Hematopoietic multipotent progenitor cell treated with erythropoietin and hydrocortisone succinate and interleukin-3 and kit ligand, for 6 days (in vitro differentiated cells): ENCODE measurements around the gene KCNJ10.
A peak's percentile ranks its signal among the peaks of the same experiment; 100 is the strongest.
"Not testable (repeated sequence)": the region's sequence is repeated elsewhere in the genome, so short reads cannot be mapped to it uniquely, and the experiment has no call there.

Source experiments
- DNase-seq: peaks from one replicate; pipeline ENCODE4 v3.0.0-alpha.2; 2015

The KCNJ10 gene

DNA sequence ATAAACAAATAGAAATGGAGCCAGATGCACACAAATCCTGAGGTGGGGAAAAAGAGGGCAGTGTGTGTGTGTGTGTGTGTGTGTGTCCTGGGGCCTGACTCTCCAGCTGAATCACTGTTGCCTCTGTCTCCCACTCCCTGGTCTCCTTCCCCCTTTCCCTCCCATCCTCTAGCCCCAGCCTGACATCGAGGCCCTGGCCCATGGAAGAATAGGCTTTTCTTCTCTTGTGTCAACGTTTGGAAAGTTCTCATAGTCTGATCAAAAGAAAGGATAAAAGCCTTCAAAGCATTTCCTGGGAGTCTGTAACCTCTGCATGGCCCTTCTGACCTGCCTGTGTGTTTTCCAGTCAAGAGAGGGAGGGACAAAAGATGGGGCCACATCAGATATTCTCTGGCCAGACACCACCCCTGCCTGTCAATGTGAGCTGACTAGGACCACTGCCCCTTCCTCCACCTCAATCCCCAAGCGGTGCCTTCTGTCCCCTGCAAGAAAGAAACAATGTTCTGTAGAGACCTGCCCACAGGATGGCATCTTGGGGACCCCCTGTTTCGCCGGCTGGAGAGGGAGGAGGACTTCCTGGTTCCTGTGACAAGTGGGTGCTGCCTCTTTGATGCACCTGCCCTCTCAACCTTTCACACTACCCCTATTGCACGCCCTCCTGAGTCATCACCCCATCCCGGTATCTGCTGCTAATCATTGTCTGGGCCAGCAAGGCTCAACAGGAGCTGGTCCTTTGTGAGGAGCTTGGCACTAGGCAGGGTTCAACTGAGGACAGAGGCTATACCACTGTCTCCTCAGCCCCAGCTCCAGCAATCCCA, 16.2 kb downstream of the KCNJ10 start:
- DNase-seq: no peak

DNA sequence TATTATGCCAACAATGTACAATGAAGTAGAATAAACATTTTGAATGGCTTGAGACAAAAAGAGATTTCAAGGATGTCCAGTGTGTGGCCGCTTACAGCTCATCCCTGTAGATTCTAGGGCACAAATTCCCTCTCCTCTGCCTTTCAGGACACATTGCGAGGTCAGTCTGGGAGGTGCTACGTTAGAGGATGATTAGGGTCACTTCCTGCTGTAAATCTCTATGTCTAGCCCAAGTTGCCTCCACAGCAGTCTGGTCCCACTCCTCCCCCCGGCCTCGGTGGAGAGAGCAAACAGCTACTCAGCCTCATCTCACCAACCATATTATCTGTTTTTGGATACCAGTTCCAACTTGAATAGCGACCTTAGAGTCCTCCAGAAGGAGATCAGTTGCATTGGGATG, 17.0 kb downstream of the KCNJ10 start:
- no peak for DNase-seq

- DNase-seq: no peak
These were observed 19.3 kb downstream of the KCNJ10 start for GRCh38 chr1:160050619-160051018.

DNA sequence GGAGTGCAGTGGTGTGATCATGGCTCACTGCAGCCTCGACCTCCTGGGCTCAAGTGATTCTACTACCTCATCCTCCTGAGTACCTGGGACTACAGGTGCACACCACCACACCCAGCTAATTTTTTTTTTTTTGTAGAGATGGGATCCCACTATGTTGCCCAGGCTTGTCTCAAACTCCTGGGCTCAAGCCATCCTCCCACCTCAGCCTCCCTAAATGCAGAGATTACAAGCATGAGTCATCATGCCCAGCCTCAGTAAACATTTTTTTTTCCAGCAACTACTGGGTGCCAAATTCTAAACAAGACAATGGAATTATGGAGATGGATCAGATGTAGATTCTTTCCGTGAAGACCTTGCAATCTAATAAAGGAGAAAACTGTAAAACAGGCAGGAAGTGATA, 19.8 kb downstream of the KCNJ10 start:
- not testable (repeated sequence) for DNase-seq

DNA sequence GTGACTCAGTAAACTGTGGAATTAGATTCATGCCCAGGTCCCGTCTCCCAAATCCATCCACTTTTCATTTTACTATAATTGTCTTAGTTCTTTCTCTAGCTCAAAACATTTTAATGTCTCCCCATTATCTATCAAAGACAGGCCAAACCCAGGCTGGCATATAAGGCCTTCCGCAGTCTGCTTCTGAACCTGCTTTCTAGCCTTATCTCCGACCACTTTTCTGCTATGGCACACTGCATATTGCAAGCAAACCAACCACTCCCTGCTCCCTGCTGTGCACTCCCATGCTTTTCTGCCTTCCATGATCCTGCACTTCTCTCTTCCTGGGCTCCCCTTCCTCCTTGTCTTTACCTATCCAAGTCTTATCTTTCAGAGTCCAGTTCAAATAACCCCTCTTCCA, 20.9 kb downstream of the KCNJ10 start:
- peak; percentile 92 for DNase-seq

GRCh38 chr1:160048335-160048734, 21.6 kb downstream of the KCNJ10 start:
- no peak for DNase-seq

DNA sequence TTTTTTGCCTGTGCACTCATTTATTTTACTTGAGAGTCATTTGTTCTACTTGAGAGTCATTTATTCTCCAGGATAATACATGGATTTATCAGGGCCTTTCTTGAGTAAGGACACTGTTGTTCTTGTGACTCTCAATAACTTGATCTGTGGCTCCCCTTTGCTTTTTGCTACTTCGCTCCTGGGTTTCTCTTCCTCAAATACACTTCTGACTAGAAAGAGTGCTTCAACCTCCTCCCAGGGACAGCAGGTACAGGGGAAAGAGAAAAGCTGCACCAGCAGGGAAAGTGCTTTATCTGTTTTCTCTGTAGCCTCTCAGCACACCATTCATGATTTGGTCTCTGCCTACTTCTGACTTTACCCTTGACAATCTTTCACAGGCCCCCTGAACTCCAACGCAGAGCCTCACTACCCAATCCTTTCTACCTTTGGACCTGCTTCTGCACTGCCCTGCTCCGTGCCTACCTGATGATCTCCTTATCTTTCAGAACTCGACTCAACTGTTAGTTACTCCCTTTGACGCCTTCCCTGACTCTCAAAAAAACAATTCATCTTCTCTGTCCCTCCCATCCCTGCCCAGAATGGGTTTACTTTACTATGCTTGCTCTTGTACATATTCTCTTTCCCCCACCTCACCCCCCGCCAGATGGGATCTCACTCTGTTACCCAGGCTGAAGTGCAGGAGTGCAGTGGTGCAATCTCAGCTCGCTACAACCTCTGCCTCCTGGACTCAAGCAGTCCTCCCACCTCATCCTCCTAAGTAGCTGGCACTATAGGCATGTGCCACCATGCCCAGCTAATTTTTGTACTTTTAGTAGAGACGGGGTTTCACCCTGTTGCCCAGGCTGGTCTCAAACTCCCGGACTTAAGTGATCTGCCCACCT, 22.6 kb downstream of the KCNJ10 start:
- DNase-seq: no peak

- peak; percentile 98 for DNase-seq
These were observed 23.4 kb downstream of the KCNJ10 start for GRCh38 chr1:160046494-160047110.

DNA sequence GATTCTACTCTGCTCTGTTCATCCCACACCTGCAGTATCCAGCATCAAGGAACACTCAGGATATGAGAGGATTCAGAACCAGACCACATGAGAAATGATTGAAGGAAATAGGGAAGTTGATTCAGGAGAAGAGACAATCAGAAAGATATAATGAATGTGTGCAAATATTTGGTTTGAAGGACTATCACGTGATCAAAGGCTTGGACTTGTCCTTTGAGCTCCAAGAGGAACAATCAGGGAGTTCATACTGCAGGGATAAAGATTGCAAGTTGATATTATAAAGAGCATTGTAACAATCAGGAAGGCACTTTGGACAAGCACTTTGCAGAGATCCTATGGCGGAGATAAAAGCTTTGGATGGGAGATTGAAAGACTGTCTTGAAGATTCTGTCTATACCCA, 24.3 kb downstream of the KCNJ10 start:
- DNase-seq: no peak

DNA sequence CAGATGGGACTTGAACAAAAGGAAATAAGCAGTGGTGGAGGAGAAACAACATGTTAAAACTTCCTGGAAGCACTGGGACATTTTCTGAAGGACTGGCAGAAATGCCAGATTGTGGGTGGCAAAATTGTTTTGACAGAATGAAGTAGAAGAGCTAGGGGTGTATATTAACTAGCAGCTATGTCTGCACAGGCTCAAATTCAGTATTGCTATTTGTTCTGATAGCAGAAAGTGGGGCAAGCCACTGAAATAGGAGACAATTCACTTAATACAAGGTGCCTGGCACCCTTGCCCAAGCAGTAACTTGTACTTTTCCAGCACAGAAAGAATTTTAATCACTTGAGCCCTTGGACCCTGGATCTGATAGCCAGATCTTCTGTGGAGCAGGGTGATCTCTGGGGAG, 26.4 kb downstream of the KCNJ10 start:
- DNase-seq: no peak

- DNase-seq: no peak
These were observed 29.5 kb downstream of the KCNJ10 start for GRCh38 chr1:160040476-160040875.

- peak; percentile 36 for DNase-seq
These were observed 37.7 kb downstream of the KCNJ10 start for GRCh38 chr1:160032165-160032820.

DNA sequence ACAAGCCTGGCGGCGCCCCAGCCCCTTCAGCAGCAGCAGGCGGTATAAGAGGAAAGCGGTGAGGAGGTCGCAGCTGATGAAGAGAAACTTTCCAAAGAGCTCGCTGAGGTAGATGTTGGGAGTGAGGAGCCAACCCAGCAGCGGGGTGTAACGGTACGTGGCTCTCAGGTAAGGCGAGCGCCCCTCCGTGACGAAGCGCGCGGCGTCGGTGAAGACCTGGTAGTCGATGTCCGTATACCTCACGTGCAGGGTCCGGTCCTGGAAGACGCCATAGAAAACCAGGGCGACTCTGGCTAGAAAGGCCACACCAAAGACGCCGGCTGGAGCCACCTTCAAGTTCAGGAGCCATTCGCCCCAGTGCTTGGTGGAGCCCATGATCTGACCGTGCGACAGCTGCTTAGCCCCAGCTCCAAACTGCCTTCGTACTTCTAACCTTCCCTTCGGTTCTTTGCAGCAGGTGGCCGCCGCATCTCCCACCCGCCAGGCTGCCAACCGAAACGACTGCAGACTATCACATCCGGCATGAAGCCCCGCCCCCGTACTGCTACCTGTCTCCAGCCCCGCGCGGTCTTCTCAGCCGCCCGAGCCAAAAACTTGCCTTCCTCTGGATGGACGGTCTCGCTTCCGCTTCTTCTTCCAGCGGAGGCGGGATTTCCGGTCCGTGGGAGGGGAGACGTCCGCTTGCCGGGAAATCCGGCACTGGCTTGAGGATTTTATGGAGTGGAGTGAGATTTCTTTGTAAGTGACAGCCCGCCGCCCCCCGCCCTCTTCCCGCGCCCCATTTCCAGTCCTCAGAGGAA, 38.4 kb downstream of the KCNJ10 start, which contains the start of gene PIGM:
Gene PIGM, minus strand, starts transcription at position 626 of the 800 bp plus-strand sequence. Its CDS starts 251 bp downstream, at position 375.
- peak; percentile 99 for DNase-seq

DNA sequence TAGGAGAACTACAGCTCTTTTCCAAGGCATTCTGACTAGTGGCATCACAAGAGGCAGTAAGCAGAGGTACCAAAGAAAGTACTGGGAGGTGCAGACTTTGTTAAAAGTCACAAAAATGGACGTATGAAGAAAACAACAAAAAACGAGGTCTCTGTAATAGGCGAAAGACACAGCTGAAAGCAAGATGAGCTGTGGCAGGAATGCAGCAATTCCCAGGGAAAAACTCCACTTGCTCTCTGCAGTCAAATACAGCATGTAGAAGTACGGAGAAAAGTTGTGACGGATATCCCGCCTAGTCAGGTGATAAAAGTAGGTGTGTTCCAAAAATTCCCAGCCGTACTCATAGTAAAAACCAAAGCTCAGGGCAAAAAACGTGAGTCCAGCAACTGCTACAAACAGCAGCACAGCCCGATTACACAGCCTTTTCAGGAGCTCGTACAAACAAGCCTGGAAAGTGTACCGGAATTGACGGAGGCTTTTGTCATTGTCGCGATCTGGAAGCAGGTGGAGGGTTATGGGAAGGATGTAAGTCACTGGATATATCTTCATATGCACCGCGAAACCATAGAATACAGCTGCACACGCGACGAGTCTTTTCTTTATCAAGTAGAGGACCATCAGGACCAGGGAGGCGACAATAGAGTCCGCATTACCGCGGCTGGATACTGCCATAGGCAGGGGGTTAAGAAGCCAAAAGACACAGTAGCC, 39.1 kb downstream of the KCNJ10 start:
- DNase-seq: peak; percentile 48

GRCh38 chr1:160028426-160028825, 41.5 kb downstream of the KCNJ10 start:
- no peak for DNase-seq

DNA sequence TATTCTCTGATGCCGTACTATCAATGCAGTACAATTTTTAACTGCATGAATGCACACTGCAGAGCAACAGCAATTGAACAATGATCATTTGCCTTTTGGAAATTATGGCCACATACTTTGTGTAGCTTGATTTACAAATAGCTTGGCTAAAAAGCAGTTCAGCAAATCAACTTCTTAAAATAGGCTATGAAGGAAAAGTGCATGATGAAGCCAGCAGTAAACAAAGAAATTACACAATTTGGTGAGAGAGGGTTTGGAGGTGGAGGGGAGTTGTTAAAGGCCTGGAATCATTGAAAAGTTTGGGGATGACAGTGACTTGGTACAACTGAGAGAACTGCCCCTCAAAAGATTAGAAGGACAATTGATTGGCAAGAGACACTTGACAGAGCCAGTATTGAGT, 44.6 kb downstream of the KCNJ10 start:
- no peak for DNase-seq

DNA sequence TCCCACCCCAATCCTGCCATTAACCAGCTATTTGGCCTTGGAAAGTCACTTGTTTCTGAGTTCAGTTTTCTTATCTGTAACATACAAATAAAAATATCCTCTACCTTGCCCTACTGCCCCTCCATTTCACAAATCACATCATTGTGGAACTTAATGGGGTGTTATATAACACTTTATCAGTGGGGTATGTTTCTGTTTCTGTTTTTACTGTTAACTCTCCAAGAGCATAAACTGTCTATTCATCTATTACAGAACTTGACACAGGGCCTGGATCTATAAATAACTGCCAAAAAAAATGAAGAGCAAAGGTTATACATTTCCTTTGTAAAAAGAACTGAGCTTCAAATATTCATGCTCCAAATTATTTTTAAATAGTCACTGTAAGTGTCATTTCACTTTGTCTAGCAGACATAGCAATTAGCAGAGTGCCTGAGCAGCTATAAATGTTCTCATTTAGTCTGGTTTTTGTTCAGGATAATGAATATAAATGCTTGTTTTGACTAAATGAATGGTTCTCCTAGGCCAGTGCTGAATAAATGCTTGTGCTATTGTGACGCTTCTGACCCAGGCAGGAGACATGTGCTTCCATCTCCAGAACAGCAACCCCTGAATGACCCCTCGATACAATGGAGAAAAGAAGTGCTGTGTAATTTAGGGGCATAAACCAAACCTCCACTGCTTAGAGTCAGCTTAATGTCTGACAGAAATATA, 45.6 kb downstream of the KCNJ10 start:
- no peak for DNase-seq

- DNase-seq: peak; percentile 41
These were observed 47.3 kb downstream of the KCNJ10 start for GRCh38 chr1:160022330-160023310.

- DNase-seq: no peak
These were observed 48.4 kb downstream of the KCNJ10 start for GRCh38 chr1:160021376-160022074.
